WTC11 (cell line): ENCODE results near the gene RIC8B. TPM values are rescaled to one million over a fixed set of nuclear protein-coding genes. Genes with fewer than 3 reads are reported as not detected.

Experiments
- ATAC-seq: fragments of 200-7000 bp; cut with Tn5 transposase; 2 replicates; pipeline ENCODE4 v1.10.0; 2021; ENCODE audit warnings: mild to moderate bottlenecking, moderate library complexity
- CTCF ChIA-PET: fragments of 300-600 bp; sonication (Branson Sonifier 250); formaldehyde crosslinking; loops from one replicate; lab custom pipeline; 2021; ENCODE audit warnings: antibody characterized with exemption; lab: Charles Lee
- POLR2A ChIA-PET: fragments of 350-600 bp; sonication (Branson Sonifier 250); formaldehyde crosslinking; loops from one replicate; lab custom pipeline; 2021; ENCODE audit warnings: antibody characterized with exemption; lab: Charles Lee
- DNase-seq: peaks from one replicate; pipeline ENCODE4 v3.0.0; 2021; ENCODE audit warnings: low spot score
- H3K27ac Mint-ChIP-seq: 2 replicates; pipeline ENCODE4 v1.8.0; 2021; ENCODE audit warnings: mixed read lengths
- H3K27me3 Mint-ChIP-seq: 2 replicates; pipeline ENCODE4 v1.8.0; 2021; ENCODE audit warnings: low read depth, mild to moderate bottlenecking, moderate library complexity, mixed read lengths
- H3K36me3 Mint-ChIP-seq: 2 replicates; pipeline ENCODE4 v1.8.0; 2021; ENCODE audit warnings: mixed read lengths
- H3K4me1 Mint-ChIP-seq: 2 replicates; pipeline ENCODE4 v1.8.0; 2022; ENCODE audit warnings: mixed read lengths
- H3K4me3 Mint-ChIP-seq: 2 replicates; pipeline ENCODE4 v1.8.0; 2021; ENCODE audit warnings: mild to moderate bottlenecking, moderate library complexity, mixed read lengths
- H3K9me3 Mint-ChIP-seq: 2 replicates; pipeline ENCODE4 v1.8.0; 2021; ENCODE audit warnings: mixed read lengths
- ATF3 ChIP-seq: sonication (generic); formaldehyde crosslinking; conservative IDR thresholded peaks from 2 replicates; pipeline ENCODE4 v1.8.1; 2022; ENCODE audit warnings: mild to moderate bottlenecking, missing genetic modification reagents
- ATF6 ChIP-seq: sonication (generic); formaldehyde crosslinking; IDR thresholded peaks from 2 replicates; pipeline ENCODE4 v1.8.1; 2023; ENCODE audit warnings: mild to moderate bottlenecking, missing genetic modification reagents
- ELF4 ChIP-seq: sonication (generic); formaldehyde crosslinking; IDR thresholded peaks from 2 replicates; pipeline ENCODE4 v1.8.1; 2022; ENCODE audit warnings: low read depth, mild to moderate bottlenecking, moderate library complexity, missing genetic modification reagents
- ESRRA ChIP-seq: sonication (generic); formaldehyde crosslinking; IDR thresholded peaks from 2 replicates; pipeline ENCODE4 v1.8.1; 2022; ENCODE audit warnings: mild to moderate bottlenecking, missing genetic modification reagents, borderline replicate concordance
- FOXJ3 ChIP-seq: sonication (generic); formaldehyde crosslinking; IDR thresholded peaks from 2 replicates; pipeline ENCODE4 v1.9.0; 2021; ENCODE audit warnings: missing genetic modification reagents, mild to moderate bottlenecking, borderline replicate concordance
- FOXP4 ChIP-seq: sonication (generic); formaldehyde crosslinking; IDR thresholded peaks from 2 replicates; pipeline ENCODE4 v1.8.0; 2022; ENCODE audit warnings: mild to moderate bottlenecking, missing genetic modification reagents
- NFATC4 ChIP-seq: fragments of 250-450 bp; sonication (Bioruptor Pico); IDR thresholded peaks from 2 replicates; pipeline ENCODE4 v1.9.0; 2021; ENCODE audit warnings: mild to moderate bottlenecking
- NR2C2 ChIP-seq: sonication (generic); formaldehyde crosslinking; IDR thresholded peaks from 2 replicates; pipeline ENCODE4 v1.8.0; 2022; ENCODE audit warnings: mild to moderate bottlenecking, missing genetic modification reagents
- PRDM15 ChIP-seq: sonication (generic); formaldehyde crosslinking; IDR thresholded peaks from 2 replicates; pipeline ENCODE4 v1.8.0; 2022; ENCODE audit warnings: missing genetic modification reagents
- PRRX2 ChIP-seq: fragments of 250-450 bp; sonication (Bioruptor Pico); IDR thresholded peaks from 2 replicates; pipeline ENCODE4 v1.8.0; 2021; ENCODE audit warnings: mild to moderate bottlenecking
- SOX15 ChIP-seq: fragments of 250-450 bp; sonication (Bioruptor Pico); IDR thresholded peaks from 2 replicates; pipeline ENCODE4 v1.9.0; 2021; ENCODE audit warnings: mild to moderate bottlenecking
- TCF7 ChIP-seq: sonication (generic); formaldehyde crosslinking; IDR thresholded peaks from 2 replicates; pipeline ENCODE4 v1.8.0; 2022; ENCODE audit warnings: mild to moderate bottlenecking, low read depth, missing genetic modification reagents, moderate library complexity
- TEAD4 ChIP-seq: sonication (generic); formaldehyde crosslinking; IDR thresholded peaks from 2 replicates; pipeline ENCODE4 v1.8.0; 2022; ENCODE audit warnings: mild to moderate bottlenecking, missing genetic modification reagents
- TP53 ChIP-seq: sonication (generic); formaldehyde crosslinking; IDR thresholded peaks from 2 replicates; pipeline ENCODE4 v1.8.1; 2023; ENCODE audit warnings: mild to moderate bottlenecking, missing genetic modification reagents
- ZBTB21 ChIP-seq: sonication (generic); formaldehyde crosslinking; IDR thresholded peaks from 2 replicates; pipeline ENCODE4 v1.8.1; 2023; ENCODE audit warnings: mild to moderate bottlenecking, missing genetic modification reagents, borderline replicate concordance
- ZNF121 ChIP-seq: sonication (generic); formaldehyde crosslinking; IDR thresholded peaks from 2 replicates; pipeline ENCODE4 v1.8.0; 2023; ENCODE audit warnings: missing genetic modification reagents
- ZNF263 ChIP-seq: sonication (generic); formaldehyde crosslinking; IDR thresholded peaks from 2 replicates; pipeline ENCODE4 v1.8.1; 2022; ENCODE audit warnings: low read depth, mild to moderate bottlenecking, moderate library complexity, missing genetic modification reagents
- ZNF317 ChIP-seq: sonication (generic); formaldehyde crosslinking; IDR thresholded peaks from 2 replicates; pipeline ENCODE4 v1.8.1; 2023; ENCODE audit warnings: low read depth, mild to moderate bottlenecking, moderate library complexity, missing genetic modification reagents, borderline replicate concordance
- ZNF423 ChIP-seq: fragments of 250-450 bp; sonication (Bioruptor Pico); IDR thresholded peaks from 2 replicates; pipeline ENCODE4 v2.1.2; 2022; ENCODE audit warnings: mild to moderate bottlenecking, moderate library complexity
- total RNA-seq: library from RNA; stranded (reverse); gene quantifications from 3 replicates; pipeline ENCODE4 v1.2.3, GENCODE V29; 2021

RIC8B gene
- total RNA-seq, 1 experiment from 2014 or later: 20.2 TPM

- H3K9me3 Mint-ChIP-seq: no peaks in the 10 kb centered on the region
- H3K27ac Mint-ChIP-seq: no peak overlapping the region
- TF ChIP-seq PRRX2 (CRISPR knock-in tag): no peak
- no peak for TF ChIP-seq FOXJ3 (CRISPR knock-in tag)
- no peak for TF ChIP-seq ELF4
- TF ChIP-seq TEAD4 (CRISPR knock-in tag): no peak
- TF ChIP-seq NFATC4 (CRISPR knock-in tag): no peak
- no peak for TF ChIP-seq PRDM15 (CRISPR knock-in tag)
- TF ChIP-seq ZNF263: no peak
- no peak for ATAC-seq
- no peaks in the 10 kb centered on the region for H3K4me1 Mint-ChIP-seq
- H3K36me3 Mint-ChIP-seq: peaks cover 7% of the 10 kb centered on the region
- no peaks in the 10 kb centered on the region for H3K27me3 Mint-ChIP-seq
- ChIA-PET POLR2A (no interaction called here), CTCF (no interaction called here)
- H3K4me3 Mint-ChIP-seq: no peak overlapping the region
- DNase-seq: no peak
Observed at GRCh38 chr12:106888348-106888970, 114.0 kb downstream of the RIC8B start.

- CTCF ChIA-PET: interaction anchor here (0.7 kb wide), 1 partner anchor 532 kb away, joined by 3 read pairs; the partner anchor contains the start of gene POLR3B
- TF ChIP-seq ATF6 (CRISPR knock-in tag) (no peak), ESRRA (no peak), ZNF423 (CRISPR knock-in tag) (no peak), NFATC4 (CRISPR knock-in tag) (no peak), SOX15 (no peak)
- TF ChIP-seq, all 79 proteins: peak for 0
- ATAC-seq (no peak), DNase-seq (no peak)
- H3K4me1 Mint-ChIP-seq: no peaks in the 10 kb centered on the region
- POLR2A ChIA-PET: no interaction called here
- H3K9me3 Mint-ChIP-seq: no peaks in the 10 kb centered on the region
- no peaks in the 10 kb centered on the region for H3K27me3 Mint-ChIP-seq
- H3K36me3 Mint-ChIP-seq: peaks cover 5% of the 10 kb centered on the region; the same call in 1 of the 2 replicates
- H3K4me3 Mint-ChIP-seq: no peak overlapping the region
- H3K27ac Mint-ChIP-seq: no peak overlapping the region
Observed at GRCh38 chr12:106889326-106889725, 114.8 kb downstream of the RIC8B start.

- Mint-ChIP-seq H3K27ac (no peak overlapping the region), H3K4me1 (no peaks in the 10 kb centered on the region), H3K9me3 (no peaks in the 10 kb centered on the region), H3K27me3 (no peaks in the 10 kb centered on the region), H3K36me3 (peaks cover 4% of the 10 kb centered on the region; the same call in 1 of the 2 replicates), H3K4me3 (no peak overlapping the region)
- DNase-seq (no peak), ATAC-seq (no peak)
- ChIA-PET POLR2A (no interaction called here), CTCF (interaction anchor here (1.0 kb wide), 1 partner anchor 28 kb away, joined by 3 read pairs; no protein-coding TSS in a partner anchor)
- TF ChIP-seq ZBTB21 (CRISPR knock-in tag) (no peak), ZNF317 (no peak), FOXP4 (no peak), TCF7 (CRISPR knock-in tag) (no peak), ATF3 (no peak), PRDM15 (CRISPR knock-in tag) (no peak), ZNF121 (no peak), NR2C2 (CRISPR knock-in tag) (no peak), TP53 (no peak)
Observed at GRCh38 chr12:106889950-106890626, 115.6 kb downstream of the RIC8B start.
